ENCODE data around the gene CYP1A1. TPM values are rescaled to one million over a fixed set of nuclear protein-coding genes. Genes with fewer than 3 reads are reported as not detected.
"Not testable (repeated sequence)": the region's sequence is repeated elsewhere in the genome, so short reads cannot be mapped to it uniquely, and the experiment has no call there.

The CYP1A1 gene
- total and polyA plus RNA-seq, 4 donors = 0.19 to 4.4 (median 1.2) TPM

GRCh38 chr15:74746389-74746788, 21.1 kb upstream of the CYP1A1 start:
- no peaks in the 10 kb centered on the region for H3K27me3 ChIP-seq (ENCODE audit: control insufficient read depth in 4 of 4, insufficient read depth in 4 of 4, low read length in 3 of 4)
- TF ChIP-seq TAF1 (conservative IDR thresholded peaks at IDR 0.05) (no peak), RAD21 (IDR thresholded peaks at IDR 0.05) (no peak), EGR1 (IDR thresholded peaks at IDR 0.05; ENCODE audit: low read depth in 2 of 2) (no peak), ZBTB33 (IDR thresholded peaks at IDR 0.05) (no peak), FOXA1 (IDR thresholded peaks at IDR 0.05) (no peak), RXRA (IDR thresholded peaks at IDR 0.05) (no peak), JUND (IDR thresholded peaks at IDR 0.05) (no peak), CTCF (IDR thresholded peaks at IDR 0.05; ENCODE audit: low read depth, low read length, missing input control) (no peak), HNF4A (conservative IDR thresholded peaks at IDR 0.05) (no peak), REST (IDR thresholded peaks at IDR 0.05) (no peak)
- no peak for DNase-seq (ENCODE audit: low spot score)
- H3K9me3 ChIP-seq (ENCODE audit: control insufficient read depth in 4 of 4, low read length in 3 of 4) = no peaks in the 10 kb centered on the region
- H3K4me3 ChIP-seq (ENCODE audit: low read depth in 1 of 3, low read length in 3 of 3) = no peak overlapping the region
- H3K36me3 ChIP-seq (ENCODE audit: control insufficient read depth in 4 of 4, insufficient read depth in 3 of 4, low read depth in 1 of 4, low read length in 3 of 4) = no peaks in the 10 kb centered on the region
- H3K4me1 ChIP-seq (ENCODE audit: control insufficient read depth in 4 of 4, insufficient read depth in 4 of 4, low read length in 3 of 4) = peaks cover 6 to 34% (median 25%) of the 10 kb centered on the region in 4 donors
- H3K9ac ChIP-seq (ENCODE audit: low read depth in 1 of 2, low read length in 2 of 2) = no peak overlapping the region
- no peak overlapping the region for H3K27ac ChIP-seq (ENCODE audit: low read depth in 1 of 2, low read length in 2 of 2)
- WGBS = 86% methylated on average over 4 of the region's 4 CpGs

- H3K27ac ChIP-seq (ENCODE audit: low read depth in 1 of 2, low read length in 2 of 2) = no peak overlapping the region
- TF ChIP-seq TAF1 (conservative IDR thresholded peaks at IDR 0.05) (no peak), JUND (IDR thresholded peaks at IDR 0.05) (no peak), REST (IDR thresholded peaks at IDR 0.05) (no peak), FOXA2 (IDR thresholded peaks at IDR 0.05) (no peak), HNF4A (conservative IDR thresholded peaks at IDR 0.05) (no peak)
- H3K27me3 ChIP-seq (ENCODE audit: control insufficient read depth in 4 of 4, insufficient read depth in 4 of 4, low read length in 3 of 4) = no peaks in the 10 kb centered on the region
- WGBS = 79% methylated on average over 5 of the region's 5 CpGs
- H3K4me3 ChIP-seq (ENCODE audit: low read depth in 1 of 3, low read length in 3 of 3) = no peak overlapping the region
- no peak overlapping the region for H3K9ac ChIP-seq (ENCODE audit: low read depth in 1 of 2, low read length in 2 of 2)
- H3K4me1 ChIP-seq (ENCODE audit: control insufficient read depth in 4 of 4, insufficient read depth in 4 of 4, low read length in 3 of 4) = no peaks in the 10 kb centered on the region
- H3K9me3 ChIP-seq (ENCODE audit: control insufficient read depth in 4 of 4, low read length in 3 of 4) = no peaks in the 10 kb centered on the region
- DNase-seq (ENCODE audit: low spot score) = no peak
- H3K36me3 ChIP-seq (ENCODE audit: control insufficient read depth in 4 of 4, insufficient read depth in 3 of 4, low read depth in 1 of 4, low read length in 3 of 4) = no peaks in the 10 kb centered on the region
Measured at GRCh38 chr15:74742422-74742821, 17.1 kb upstream of the CYP1A1 start.

GRCh38 chr15:74738239-74738638, 12.9 kb upstream of the CYP1A1 start:
- not testable (repeated sequence) for H3K36me3 ChIP-seq (ENCODE audit: control insufficient read depth in 4 of 4, insufficient read depth in 3 of 4, low read depth in 1 of 4, low read length in 3 of 4); H3K27ac ChIP-seq (ENCODE audit: low read depth in 1 of 2, low read length in 2 of 2); DNase-seq (ENCODE audit: low spot score); H3K4me3 ChIP-seq (ENCODE audit: low read depth in 1 of 3, low read length in 3 of 3); H3K9me3 ChIP-seq (ENCODE audit: control insufficient read depth in 4 of 4, low read length in 3 of 4); H3K9ac ChIP-seq (ENCODE audit: low read depth in 1 of 2, low read length in 2 of 2); H3K27me3 ChIP-seq (ENCODE audit: control insufficient read depth in 4 of 4, insufficient read depth in 4 of 4, low read length in 3 of 4)
- H3K4me1 ChIP-seq (ENCODE audit: control insufficient read depth in 4 of 4, insufficient read depth in 4 of 4, low read length in 3 of 4) = peaks cover 0 to 15% (median 9%) of the 10 kb centered on the region in 4 donors
- WGBS = 78% methylated on average over 5 of the region's 5 CpGs
